ENCODE results near the gene OR13C2.

OR13C2 gene

GRCh38 chr9:104575456-104575855 is 30.0 kb downstream of the OR13C2 start:
- no peak for DNase-seq (ENCODE audit: low read depth)
- no peak for TF ChIP-seq CTCF (conservative IDR thresholded peaks at IDR 0.05; ENCODE audit: low read depth, low read length)
- H3K4me3 ChIP-seq (ENCODE audit: low read depth, low read length) = no peak overlapping the region

GRCh38 chr9:104572612-104573011 is 32.8 kb downstream of the OR13C2 start:
- DNase-seq (ENCODE audit: low read depth) = no peak
- H3K4me3 ChIP-seq (ENCODE audit: low read depth, low read length) = no peak overlapping the region
- TF ChIP-seq CTCF (conservative IDR thresholded peaks at IDR 0.05; ENCODE audit: low read depth, low read length) = no peak

GRCh38 chr9:104568868-104569267 is 36.6 kb downstream of the OR13C2 start, which contains the start of gene OR13C8:
TSS of gene OR13C8 (plus strand) at chr9:104569168. CDS start at chr9:104569168, 0 bp downstream.
- DNase-seq (ENCODE audit: low read depth) = no peak
- H3K4me3 ChIP-seq (ENCODE audit: low read depth, low read length) = no peak within 1 kb of the TSS
- TF ChIP-seq CTCF (conservative IDR thresholded peaks at IDR 0.05; ENCODE audit: low read depth, low read length) = no peak

GRCh38 chr9:104564358-104564757 is 41.1 kb downstream of the OR13C2 start:
- no peak for DNase-seq (ENCODE audit: low read depth)
- TF ChIP-seq CTCF (conservative IDR thresholded peaks at IDR 0.05; ENCODE audit: low read depth, low read length) = no peak
- no peak overlapping the region for H3K4me3 ChIP-seq (ENCODE audit: low read depth, low read length)

- no peak for TF ChIP-seq CTCF (conservative IDR thresholded peaks at IDR 0.05; ENCODE audit: low read depth, low read length)
- DNase-seq (ENCODE audit: low read depth) = no peak
- H3K4me3 ChIP-seq (ENCODE audit: low read depth, low read length) = no peak overlapping the region
These were observed 48.4 kb downstream of the OR13C2 start for GRCh38 chr9:104556830-104557634.

GRCh38 chr9:104555521-104555920 is 49.9 kb downstream of the OR13C2 start:
- TF ChIP-seq CTCF (conservative IDR thresholded peaks at IDR 0.05; ENCODE audit: low read depth, low read length) = no peak
- no peak overlapping the region for H3K4me3 ChIP-seq (ENCODE audit: low read depth, low read length)
- no peak for DNase-seq (ENCODE audit: low read depth)
